Neutrophil (primary cell): ENCODE data around the gene AKAP1.
A peak's percentile ranks its signal among the peaks of the same experiment; 100 is the strongest.

Experiments used
- H3K27ac ChIP-seq: fragments of 200-600 bp; sonication (generic); 2 replicates; pipeline ENCODE4 v1.5.1; 2016; ENCODE audit warnings: mild to moderate bottlenecking, moderate library complexity
- H3K27me3 ChIP-seq: fragments of 200-600 bp; sonication (generic); 2 replicates; pipeline ENCODE4 v1.6.0; 2016; ENCODE audit warnings: mild to moderate bottlenecking
- H3K36me3 ChIP-seq: fragments of 200-600 bp; sonication (generic); 2 replicates; pipeline ENCODE4 v1.5.1; 2017
- H3K4me1 ChIP-seq, 2 experiments: fragments of 200-600 bp in 1 of 2; sonication (generic) in 1 of 2; 1 replicate in 1 of 2; 2 replicates in 1 of 2; pipeline versions ENCODE4 v1.5.1 to v1.6.1; 2013 to 2016; ENCODE audit warnings: low read depth in 1 of 2, low read length in 1 of 2, mild to moderate bottlenecking in 1 of 2, moderate library complexity in 1 of 2; ENCODE audit not compliant: control insufficient read depth in 1 of 2, insufficient read depth in 1 of 2
- H3K4me3 ChIP-seq, 2 experiments: fragments of 200-600 bp in 1 of 2; sonication (generic) in 1 of 2; 1 replicate in 1 of 2; 2 replicates in 1 of 2; pipeline ENCODE4 v1.5.1; 2013 to 2016; ENCODE audit warnings: low read depth in 1 of 2, low read length in 1 of 2, mild to moderate bottlenecking in 1 of 2, moderate library complexity in 1 of 2
- H3K9me3 ChIP-seq: fragments of 200-600 bp; sonication (generic); 2 replicates; pipeline ENCODE4 v1.5.1; 2016
- TF ChIP-seq, protein P1 (sequence below): fragments of 200-600 bp; sonication (generic); IDR thresholded peaks from 2 replicates; pipeline ENCODE4 v1.5.1; 2016; ENCODE audit warnings: antibody characterized with exemption

AKAP1 gene

DNA sequence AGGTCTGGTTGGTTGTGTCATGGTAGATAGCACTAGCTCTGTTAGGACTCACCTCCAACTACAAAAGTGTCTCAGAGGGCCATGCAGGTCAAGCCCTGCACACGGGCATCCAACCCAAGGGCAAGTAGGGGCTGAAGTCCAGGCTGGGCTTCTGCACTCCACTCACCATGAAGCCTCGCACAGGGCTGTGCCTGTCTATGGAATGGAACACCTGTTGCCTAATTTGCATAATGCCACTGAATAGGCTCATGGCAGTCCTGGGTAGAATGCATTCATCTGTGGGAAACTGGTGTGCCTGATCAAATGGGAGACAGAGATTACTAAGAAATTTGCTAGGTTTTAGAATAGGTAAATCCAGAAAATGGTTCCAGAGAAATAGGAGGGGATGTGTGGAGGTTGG lies 8.0 kb upstream of the AKAP1 start:
- no peaks in the 10 kb centered on the region for H3K9me3 ChIP-seq
- TF ChIP-seq, protein P1, sequence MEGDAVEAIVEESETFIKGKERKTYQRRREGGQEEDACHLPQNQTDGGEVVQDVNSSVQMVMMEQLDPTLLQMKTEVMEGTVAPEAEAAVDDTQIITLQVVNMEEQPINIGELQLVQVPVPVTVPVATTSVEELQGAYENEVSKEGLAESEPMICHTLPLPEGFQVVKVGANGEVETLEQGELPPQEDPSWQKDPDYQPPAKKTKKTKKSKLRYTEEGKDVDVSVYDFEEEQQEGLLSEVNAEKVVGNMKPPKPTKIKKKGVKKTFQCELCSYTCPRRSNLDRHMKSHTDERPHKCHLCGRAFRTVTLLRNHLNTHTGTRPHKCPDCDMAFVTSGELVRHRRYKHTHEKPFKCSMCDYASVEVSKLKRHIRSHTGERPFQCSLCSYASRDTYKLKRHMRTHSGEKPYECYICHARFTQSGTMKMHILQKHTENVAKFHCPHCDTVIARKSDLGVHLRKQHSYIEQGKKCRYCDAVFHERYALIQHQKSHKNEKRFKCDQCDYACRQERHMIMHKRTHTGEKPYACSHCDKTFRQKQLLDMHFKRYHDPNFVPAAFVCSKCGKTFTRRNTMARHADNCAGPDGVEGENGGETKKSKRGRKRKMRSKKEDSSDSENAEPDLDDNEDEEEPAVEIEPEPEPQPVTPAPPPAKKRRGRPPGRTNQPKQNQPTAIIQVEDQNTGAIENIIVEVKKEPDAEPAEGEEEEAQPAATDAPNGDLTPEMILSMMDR: no peak
- no peaks in the 10 kb centered on the region for H3K36me3 ChIP-seq
- H3K4me3 ChIP-seq: no peak overlapping the region
- peaks cover 0 to under 1% of the 10 kb centered on the region in 2 experiments for H3K4me1 ChIP-seq
- H3K27me3 ChIP-seq: peaks cover 18% of the 10 kb centered on the region
- H3K27ac ChIP-seq: no peak overlapping the region

DNA sequence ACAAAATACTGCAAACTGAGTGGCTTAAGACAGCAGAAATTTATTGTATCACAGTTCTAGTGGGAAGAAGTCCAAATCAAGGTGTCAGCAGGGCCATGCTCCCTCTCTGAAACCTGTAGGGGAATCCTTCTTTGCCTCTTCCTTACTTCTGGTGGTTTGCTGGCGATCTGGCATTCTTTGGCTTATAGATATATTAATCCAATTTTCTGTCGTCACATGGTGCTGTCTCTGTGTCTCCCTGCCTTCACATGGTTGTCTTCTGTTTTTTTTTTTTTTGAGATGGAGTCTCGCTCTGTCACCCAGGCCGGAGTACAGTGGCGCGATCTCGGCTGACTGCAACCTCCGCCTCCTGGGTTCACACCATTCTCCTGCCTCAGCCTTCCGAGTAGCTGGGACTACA lies 6.8 kb upstream of the AKAP1 start:
- H3K27ac ChIP-seq: no peak overlapping the region
- peaks cover 8 to 9% of the 10 kb centered on the region in 2 experiments for H3K4me1 ChIP-seq
- no peak overlapping the region for H3K4me3 ChIP-seq
- TF ChIP-seq, protein P1: no peak
- no peaks in the 10 kb centered on the region for H3K36me3 ChIP-seq
- peaks cover 5% of the 10 kb centered on the region for H3K27me3 ChIP-seq
- no peaks in the 10 kb centered on the region for H3K9me3 ChIP-seq

DNA sequence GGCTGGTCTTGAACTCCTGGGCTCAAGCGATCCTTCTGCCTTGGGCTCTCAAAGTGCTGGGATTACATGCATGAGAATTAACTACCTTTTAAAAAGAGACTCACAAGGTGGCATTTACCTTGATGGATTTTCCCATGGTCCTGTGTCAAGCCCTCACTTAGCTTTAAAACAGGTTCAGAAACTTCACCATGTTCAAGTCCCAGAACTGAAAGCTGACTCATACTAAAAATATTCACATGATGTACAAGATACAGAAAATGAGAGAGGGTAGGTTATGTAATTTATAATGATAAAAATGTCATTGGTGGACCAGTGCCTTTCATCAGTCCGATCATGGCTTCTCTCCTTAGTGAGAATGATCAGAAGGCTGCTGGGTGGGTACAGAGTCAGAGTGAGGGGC lies 4.3 kb upstream of the AKAP1 start:
- no peak overlapping the region for H3K27ac ChIP-seq
- no peaks in the 10 kb centered on the region for H3K9me3 ChIP-seq
- no peaks in the 10 kb centered on the region for H3K36me3 ChIP-seq
- H3K4me1 ChIP-seq: peaks cover 15 to 22% of the 10 kb centered on the region in 2 experiments
- H3K4me3 ChIP-seq: no peak overlapping the region
- H3K27me3 ChIP-seq: peaks cover 1% of the 10 kb centered on the region
- TF ChIP-seq, protein P1: no peak

DNA sequence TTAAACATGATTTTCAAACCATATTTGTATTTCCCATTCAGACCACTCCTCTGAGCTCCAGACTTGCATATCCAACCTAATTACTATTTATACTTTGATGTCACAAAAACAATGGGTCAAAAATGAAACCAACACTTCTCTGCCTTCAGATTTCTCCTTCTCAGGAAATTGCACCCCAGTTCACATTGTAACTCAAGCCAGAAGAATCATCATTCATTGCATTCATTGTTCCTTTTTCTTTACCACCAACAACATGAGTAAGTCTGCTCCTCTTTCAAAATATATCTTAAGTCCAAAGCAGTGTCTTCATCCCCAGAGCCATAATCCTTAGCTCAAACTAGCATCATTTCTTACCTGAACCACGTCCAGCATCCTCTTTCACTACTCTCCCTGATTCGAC lies 2.6 kb upstream of the AKAP1 start:
- Histone ChIP-seq H3K27me3 (peaks cover 9% of the 10 kb centered on the region), H3K9me3 (no peaks in the 10 kb centered on the region), H3K4me3 (no peak overlapping the region), H3K36me3 (no peaks in the 10 kb centered on the region), H3K4me1 (peaks cover 23 to 31% of the 10 kb centered on the region in 2 experiments), H3K27ac (no peak overlapping the region)
- TF ChIP-seq, protein P1: no peak

DNA sequence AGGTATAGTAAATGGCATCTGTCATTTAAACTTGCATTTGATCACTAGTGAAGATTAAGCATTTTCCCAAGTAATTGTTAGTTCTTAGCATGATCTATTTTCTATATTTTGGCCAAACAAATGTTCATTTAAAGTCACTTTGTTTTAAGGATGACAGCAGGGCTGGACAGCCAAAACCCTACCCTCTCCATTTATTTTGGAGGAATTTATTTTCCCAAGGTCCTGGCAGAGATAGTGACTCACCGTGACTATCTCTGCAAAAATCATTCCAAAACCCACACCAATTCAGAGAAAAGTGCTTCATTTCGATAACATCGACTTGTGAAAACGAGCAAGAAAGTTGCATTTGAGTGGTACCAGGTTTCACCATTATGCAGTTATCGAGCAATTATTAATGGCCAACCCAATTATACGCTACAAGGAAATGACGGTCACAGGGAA lies 665 bp upstream of the AKAP1 start:
- peak overlapping the region; percentile 74 for H3K27ac ChIP-seq
- no peaks in the 10 kb centered on the region for H3K9me3 ChIP-seq
- peak overlapping the region; percentile 61 to 80 for H3K4me3 ChIP-seq
- H3K27me3 ChIP-seq: peaks cover 9% of the 10 kb centered on the region
- H3K4me1 ChIP-seq: peaks cover 23 to 31% of the 10 kb centered on the region in 2 experiments
- TF ChIP-seq, protein P1: no peak
- no peaks in the 10 kb centered on the region for H3K36me3 ChIP-seq
